Measurements from ENCODE around the gene FHAD1.

FHAD1 gene

DNA sequence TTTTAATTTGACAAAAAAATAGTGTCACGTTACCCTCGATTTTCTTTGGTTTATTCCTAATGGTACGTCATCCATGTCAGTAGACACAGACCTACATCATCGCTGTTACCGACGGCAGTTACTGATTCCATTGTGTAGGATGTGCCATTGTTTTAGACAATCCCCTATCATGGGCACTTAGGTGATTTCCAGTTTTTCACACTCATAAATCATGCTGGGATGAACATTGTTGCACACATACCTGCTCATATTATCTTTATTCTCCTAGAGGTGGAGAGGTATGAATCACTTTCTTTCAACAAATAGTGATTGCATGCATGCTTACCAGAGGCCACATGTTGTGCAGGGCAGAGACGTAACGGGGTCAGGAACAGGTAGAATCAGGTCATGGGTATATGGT is 83.0 kb downstream of the FHAD1 start:
- no peak for DNase-seq

DNA sequence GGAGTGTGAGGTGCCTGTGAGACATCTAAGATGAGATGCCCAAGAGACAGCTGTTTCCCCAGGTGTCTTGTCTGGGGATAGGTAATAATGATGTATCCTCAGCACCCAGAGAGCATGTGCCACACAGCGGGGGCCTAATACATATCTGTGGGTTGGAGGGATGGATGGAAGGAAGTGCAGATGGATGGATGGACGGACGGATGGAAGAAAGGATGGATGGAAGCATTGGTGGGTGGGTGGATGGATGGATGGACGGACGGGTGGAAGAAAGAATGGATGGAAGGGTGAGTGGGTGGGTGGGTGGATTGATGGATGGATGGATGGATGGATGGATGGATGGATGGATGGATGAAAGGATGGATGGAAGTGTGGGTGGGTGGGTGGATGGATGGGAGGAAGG is 84.2 kb downstream of the FHAD1 start:
- no peak for DNase-seq

DNA sequence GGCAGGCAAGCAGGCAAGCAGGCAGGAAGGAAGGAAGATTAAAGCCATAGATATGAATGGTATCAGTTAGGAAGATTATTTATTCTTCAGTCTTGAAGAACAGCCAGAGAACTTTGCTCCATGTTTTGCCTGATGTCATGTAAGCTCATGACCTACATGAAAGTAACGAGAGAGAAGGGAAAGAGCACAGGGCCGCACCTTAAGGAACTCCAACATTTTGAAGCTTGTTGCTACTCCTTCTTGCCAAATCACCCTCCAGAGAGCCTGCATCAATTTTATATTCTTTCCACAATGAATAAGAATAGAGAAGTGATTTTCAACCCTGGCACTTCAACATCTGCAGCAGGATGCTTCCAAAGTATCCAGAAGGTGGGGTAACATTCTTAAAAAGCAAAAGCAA is 84.7 kb downstream of the FHAD1 start:
- DNase-seq: no peak

DNA sequence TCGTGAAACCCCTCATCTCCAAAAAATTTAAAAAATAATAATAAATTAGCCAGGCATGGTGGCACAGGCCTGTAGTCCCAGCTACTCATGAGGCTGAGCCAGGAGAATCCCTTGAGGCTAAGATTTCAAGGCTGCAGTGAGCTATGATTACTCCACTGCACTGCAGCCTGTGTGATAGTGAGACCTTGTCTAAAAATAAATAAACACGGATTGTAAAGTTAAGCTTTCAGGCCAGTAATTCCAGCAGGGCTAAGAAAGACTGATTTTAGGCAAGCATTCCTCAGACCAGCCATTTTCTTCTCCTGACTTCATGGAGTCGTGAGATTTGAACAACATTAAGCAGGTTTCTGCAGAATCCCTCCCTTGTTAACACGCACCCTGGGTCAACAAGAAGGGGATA is 85.5 kb downstream of the FHAD1 start:
- no peak for DNase-seq

DNA sequence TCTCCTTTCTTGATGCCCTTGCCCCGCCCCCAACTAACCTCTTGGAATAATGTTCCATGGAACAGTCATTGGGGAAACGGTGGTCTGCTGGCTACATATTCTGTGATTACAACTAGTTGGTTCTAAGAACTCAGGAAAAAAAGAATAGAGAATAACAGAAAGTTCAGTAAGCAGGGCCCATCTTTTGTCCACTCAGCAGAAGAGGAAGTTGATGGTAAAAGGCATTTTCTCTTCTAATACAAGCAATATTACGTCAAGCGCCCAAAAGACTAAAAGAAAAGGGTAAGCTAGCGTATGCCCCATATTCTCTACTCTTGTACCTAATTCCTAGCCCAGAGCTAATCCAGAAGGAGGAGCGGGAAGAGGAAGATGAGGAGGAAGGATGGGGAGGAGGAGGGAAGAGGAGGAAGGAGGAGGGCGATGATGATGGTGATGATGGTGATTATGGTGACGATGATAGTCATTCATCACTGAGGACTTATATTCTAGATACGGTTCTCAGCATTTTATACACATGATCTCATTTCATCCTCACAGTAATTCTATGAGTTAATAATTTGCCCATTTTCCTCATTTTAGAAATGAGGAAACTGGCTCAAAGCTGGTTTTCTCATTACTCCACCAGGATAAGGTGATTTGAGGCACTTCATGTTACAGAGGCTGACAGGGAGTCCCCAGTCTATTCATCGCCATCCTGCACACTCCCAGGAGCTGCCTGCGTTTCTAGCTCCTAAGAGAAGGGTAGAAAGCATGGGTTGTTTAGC is 86.1 kb downstream of the FHAD1 start:
- no peak for DNase-seq

DNA sequence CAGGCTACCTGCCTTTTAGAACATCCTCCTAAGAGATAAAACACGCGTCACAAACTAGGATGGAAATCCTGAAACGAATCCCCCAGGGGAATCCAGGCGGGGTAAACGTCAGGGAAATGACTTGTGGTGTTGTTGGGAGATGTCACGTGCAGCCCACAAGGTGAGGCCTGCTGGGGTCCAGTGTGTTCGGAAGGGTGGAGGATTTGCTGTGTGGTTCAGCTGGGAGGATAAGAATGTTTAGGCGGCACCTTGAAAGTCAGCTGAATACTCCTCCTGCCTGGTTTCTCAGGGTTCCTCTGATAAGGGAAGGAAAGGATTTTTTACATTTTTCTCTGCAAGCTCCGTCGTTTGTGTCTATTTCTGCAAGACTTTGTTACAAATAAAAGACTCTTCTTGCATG is 88.0 kb downstream of the FHAD1 start:
- DNase-seq: no peak

DNA sequence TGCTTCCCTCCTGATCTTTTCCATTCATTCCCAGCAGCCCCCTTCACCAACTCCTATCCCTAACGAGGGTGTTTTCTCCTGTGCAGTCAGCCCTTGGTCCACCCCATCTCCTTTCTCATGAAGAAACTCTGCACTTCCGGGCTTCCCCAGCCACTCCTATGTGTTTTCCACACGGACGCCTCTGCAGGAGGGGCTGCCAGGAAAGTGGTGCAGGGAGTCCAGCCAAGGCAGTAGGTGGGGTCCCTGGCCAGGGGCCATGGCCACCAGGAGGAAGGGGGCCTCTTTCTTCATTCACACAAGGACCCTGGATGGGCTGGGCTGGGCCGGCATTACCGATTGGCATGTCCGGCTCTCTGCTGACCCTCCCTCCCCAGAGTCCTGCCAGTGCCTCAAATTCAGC is 89.8 kb downstream of the FHAD1 start:
- no peak for DNase-seq

DNA sequence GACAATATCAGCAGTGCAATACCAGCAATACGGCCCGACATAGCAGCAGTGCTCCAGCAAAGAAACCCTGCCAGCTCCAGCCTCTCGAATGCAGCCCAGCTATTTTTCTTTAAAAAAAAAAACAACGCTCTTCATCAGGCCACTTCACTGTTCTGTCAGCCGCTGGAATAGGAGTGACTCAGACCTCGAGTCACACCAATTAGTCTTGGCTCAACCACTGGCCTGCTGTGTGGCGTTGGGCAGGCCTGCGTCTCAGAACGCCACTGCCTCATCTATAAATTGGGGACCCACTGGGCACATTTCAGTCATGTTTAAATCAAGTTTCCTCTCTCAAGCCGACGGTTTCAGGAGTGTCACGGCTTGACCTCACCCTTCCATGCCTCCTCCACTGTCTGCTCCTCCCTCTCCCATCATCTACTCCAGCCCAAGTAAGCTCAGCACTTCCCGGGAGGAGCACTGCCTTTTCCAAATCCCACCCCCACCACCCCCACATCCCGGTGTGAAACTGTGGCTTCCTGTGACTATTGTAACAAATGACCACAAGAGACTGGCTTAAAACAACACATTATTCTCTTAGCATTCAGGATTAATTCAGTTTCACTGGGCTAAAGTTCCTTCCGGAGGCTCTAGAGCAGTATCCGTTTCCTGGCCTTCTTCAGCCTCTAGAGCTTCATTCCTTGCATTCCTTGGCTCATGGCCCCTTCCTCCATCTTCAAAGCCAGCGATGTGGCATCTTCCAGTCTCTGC is 90.8 kb downstream of the FHAD1 start:
- no peak for DNase-seq

DNA sequence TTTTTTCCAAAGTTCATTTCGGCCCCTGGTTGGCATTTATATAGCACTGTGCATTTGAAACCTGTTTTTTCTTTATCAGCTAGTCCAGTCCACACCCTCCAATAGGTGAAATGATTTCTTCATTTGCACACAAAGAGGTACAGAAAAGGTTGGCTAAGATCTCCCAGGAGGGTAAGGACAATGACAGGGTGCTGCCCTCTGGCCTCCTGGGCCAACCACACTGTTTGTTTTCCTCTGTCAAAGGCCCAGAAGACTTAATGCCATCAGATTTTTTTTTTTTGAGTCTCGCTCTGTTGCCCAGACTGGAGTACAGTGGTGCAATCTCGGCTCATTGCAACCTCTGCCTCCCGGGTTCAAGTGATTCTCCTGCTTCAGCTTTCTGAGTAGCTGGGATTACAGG is 92.5 kb downstream of the FHAD1 start:
- no peak for DNase-seq

DNA sequence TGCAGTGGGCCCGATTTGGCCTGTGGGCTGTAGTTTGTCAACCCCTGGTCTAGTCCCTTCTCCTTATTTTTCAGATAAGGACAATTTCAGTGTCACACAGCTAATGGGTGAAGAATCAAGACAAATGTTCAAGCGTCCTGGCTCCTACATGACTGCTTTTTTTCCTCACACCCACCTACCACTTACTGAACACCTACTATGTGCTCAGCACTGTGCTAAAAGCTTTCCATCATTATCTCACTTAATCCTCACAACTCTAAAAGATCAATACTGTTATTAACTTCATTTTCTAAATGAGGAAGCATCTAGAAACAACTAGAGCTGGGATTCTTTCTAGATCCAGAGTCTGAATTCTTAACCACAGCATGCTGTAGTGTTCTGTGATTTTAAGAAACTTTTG is 94.2 kb downstream of the FHAD1 start:
- DNase-seq: no peak

DNA sequence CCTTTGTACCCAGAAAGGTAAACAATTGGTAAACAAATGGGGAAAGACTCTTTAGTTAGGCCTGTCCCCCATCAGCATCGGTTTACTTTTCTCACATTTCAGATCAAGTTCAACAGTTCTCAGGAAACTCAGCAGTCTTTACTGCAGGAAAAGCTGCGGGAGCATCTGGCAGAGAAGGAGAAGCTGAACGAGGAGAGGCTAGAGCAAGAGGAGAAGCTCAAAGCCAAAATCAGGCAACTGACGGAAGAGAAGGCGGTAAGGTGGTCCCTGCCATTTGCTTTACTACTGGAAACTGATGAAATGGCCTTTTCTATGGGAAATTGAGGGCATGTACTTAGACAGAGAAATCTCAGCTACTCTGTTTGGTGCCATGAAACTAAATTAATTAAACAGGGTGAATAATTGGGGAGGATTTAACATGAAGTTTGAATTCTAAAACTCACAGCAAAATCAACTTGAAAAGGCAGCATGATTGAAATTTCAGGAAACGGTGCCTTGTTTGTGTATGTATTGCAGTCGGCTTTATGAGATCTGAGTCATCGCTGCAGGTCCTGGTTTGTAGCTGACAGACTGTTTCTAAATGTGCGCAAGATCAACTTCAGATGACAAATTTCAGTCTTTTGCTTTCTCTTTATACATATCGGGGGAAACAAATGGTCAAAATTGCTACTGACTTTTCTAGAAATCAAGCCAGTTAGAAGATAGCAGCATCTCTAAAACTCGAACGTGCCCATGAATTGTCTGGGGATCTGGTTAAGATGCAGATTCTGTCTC is 94.8 kb downstream of the FHAD1 start:
- no peak for DNase-seq

DNA sequence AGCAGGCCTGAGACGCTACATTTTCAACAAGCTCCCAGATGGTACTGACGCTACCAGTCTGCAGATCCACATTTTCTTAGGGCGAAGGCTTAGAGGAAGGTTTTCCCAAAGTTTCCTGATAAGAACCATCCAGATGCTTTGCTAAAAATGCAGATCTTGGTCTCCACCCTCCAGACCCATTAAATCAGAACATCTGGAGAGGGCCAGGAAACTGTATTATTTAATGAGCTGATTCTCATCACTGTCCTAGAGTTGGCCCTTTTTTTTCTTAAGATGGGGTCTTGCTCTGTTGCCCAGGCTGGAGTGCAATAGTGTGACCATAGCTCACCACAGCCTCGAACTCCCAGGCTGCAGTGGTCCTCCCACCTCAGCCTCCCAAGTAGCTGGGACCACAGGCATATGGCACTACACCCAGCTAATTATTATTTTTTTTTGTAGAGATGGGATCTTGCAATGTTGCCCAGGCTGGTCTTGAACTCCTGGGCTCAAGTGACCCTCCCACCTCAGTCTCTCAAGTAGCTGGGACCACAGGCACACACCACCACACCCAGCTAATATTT is 95.5 kb downstream of the FHAD1 start:
- no peak for DNase-seq

DNA sequence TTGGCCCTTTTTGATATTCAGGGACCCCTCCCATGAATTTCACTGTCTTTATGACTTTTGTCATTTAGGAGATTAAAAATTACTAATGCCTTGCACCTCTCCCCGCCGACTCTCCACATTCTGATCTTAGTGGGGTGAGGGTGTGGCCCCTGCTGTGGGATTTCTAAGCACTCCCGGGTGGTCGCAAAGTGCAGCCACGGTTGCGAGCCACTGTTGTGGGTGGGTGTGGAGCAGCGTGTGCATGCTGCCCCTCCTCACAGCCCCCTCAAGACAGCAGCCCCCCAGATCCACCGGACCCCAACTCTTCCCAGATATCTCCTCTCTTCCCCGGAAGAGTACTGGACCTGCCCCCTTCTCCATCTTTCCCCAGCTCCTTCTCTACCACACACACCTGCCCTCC is 96.1 kb downstream of the FHAD1 start:
- no peak for DNase-seq

DNA sequence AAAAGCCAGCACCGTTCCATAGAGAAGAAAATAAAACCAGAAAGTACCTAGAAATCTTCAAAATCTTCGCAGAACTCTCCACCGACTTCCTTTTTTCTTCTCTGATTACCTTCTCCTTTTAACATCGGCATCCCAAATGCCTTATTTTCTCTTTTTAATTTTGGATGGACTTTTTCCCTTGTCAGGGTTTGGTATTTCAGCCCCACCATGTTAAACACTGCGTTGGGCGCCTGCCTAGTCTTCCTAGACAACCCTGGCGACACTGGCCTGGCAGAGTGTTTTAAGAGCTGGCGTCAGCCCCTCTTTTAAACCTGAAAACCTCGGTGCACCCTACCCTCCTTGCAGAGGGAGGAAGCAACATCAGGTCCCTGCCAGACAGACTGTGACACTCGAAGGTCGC is 96.7 kb downstream of the FHAD1 start:
- no peak for DNase-seq

DNA sequence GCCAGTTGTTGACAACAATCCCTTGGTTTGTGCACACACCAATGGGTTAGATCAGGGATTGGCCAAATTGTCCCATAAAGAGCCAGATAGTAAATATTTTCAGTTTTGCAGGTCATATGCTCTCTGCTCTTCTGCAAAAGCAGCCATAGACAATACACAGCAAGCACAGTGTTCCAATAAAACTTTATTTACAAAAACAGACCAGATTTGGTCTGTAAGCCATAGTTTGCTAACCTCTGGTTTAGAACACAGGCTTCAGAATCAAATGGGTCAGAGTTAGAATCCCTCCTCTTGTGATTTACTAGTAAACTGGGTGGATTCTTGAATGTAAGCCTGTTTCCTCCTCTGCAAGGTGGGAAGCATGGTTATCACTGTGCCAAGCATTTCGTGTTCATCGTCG is 97.4 kb downstream of the FHAD1 start:
- DNase-seq: no peak

DNA sequence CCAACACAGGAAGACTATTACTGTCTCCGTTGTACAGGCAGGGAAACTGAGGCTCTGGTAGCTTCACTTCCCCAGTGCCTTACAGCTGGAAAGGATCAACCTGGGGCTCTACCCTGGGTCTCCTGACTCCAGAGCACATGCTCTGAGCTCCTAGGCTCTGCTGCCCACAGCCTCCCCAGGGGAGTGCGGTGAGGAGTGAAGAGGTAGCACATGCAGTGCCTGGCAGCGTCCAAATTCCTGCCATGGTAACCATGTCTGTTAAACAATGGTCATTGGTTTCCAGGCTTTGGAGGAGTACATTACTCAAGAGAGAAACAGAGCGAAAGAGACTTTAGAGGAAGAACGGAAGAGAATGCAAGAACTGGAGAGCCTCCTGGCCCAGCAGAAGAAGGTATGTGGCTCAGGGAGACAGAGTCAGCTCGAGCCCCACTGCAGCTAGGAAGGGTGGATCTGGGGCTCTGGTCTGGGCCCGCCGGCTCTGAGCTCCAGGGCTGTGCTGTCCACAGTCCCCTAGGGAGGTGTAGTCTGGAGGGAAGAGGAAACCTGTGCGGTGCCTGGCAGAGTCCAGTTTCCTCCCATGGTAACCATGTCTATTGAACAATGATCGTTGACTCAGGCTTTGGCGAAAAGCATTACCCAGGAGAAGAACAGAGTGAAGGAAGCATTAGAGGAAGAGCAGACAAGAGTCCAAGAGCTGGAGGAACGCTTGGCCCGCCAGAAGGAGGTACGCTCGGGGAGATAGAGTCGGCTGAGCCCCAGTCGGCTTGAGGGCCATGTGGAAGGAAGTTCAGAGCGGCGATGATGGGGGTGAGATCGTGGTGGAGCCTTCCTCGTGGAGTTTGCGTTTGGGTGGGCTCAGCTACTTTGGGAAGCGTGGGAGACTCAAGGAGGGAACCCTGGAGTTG is 98.0 kb downstream of the FHAD1 start:
- DNase-seq: no peak

DNA sequence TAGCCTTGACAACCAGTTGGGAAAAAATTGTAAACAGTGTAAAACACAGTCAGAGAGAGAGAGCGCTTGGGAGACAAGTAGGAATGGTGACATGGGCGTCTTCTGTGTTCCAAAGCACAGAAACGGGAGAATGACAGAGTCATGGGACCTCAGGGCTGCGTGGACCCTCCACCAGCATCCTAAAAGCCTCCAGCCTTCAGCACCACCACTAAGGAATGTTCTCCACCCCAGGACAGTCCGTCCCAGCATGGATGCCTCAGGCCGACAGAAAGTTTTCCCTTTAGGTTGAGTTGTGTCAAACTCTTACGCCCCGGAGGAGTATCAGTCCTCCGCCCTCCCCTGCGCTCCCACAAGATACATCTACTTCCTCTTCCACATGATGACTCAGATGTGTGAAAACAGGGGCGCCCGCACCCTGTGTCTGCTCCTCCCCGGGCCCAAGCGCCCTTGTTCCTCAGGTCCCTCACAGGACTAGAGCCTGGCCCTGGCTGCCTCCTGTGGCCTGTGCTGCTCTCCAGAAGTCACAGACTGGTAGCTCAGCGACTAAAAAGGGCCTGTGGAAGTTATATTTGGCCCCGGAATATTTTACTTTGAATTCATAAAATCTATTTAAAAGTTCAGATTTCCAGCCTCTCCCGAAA is 98.8 kb downstream of the FHAD1 start:
- no peak for DNase-seq

DNA sequence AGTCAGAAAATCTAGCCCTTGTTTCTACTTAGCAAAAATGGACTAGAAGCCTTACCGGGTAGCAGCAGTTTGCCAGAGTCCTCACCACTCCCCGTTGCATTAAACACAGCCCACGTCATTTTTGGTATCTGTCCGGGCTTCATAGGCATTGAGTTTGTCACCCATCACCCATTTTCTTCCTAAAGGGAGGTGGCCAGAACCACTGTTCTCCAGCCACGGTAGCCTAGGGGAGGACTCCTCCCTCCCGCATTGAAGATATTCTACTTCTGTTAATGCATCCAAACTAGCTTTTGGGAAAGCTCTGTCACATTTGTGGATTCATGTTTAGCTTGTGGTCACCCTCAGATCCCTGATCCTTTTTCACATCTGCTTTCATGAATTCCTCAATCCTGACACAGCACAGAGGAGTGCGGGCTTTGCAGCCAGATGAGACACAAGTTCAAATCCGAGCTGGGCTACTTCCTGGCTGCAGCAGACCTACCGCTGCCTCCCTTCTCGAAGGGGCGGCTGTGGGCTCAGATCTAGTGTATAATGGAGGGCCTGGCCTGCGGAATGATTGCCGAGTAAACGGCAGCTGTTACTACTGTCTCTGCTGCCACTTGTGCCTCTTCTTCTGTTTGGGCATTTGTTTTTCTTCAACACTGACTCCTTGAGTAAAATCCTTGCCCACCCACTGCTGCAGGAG is 99.5 kb downstream of the FHAD1 start:
- DNase-seq: no peak

DNA sequence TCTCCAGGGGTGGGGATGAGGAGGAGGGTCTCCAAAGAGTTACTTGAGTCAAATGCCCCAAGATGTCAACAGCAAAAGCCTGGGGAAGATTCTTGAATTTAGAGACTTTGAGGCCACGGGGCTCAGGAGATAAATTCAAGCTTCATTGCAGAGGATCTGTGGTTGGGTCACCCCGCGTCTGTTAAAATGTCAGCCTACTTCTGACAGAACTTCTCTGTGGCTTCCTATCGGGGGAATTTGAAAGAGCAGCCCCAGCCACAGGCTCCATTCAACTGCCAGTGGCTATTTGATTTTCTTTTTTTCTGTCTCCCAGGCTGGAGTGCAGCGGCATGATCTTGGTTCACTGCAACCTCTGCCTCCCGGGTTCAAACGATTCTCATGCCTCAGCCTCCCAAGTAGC is 100.2 kb downstream of the FHAD1 start:
- DNase-seq: no peak

DNA sequence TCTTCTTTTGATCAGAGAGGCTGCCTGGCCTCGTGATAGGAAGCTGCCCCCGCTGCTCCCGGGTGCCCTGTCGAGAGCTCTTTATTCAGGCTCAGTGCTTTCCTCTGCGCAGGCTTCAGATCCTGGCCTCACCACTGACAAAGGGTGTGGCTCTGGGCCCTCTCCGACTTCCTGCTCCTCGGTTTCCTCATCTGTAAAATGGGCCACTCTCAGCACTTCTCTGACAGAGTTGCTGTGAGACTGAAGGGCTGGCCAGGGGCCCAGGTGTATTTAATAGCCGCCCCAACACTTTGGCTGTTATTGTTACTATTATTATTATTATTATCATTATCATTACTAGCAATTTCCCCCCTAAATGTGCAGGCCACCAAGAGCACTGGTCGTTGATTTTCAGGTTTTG is 101.6 kb downstream of the FHAD1 start:
- no peak for DNase-seq

DNA sequence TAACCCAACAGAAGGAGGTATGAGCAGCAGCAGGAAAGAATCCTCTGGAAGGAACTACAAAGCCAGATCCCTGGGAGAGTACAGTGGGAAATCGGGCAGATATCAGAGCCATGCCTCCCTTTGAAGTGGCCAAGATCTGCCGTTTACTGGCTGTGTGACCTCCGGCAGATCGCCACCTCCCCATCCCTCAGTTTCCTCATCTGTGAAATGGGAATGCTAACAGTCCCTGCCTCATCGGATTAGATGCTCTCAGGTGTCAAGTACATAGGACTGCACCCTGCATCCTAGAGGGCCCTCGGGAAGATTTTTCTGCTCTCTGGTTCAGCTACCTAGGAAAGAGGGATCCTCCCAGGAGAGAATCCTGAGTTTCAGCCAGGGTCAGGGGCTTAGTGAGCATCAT is 102.1 kb downstream of the FHAD1 start:
- no peak for DNase-seq
